Stimulated activated CD8-positive, alpha-beta memory T cell treated with anti-CD3 and anti-CD28 coated beads, Interleukin-4, amount 100 ng/mL, for 4 hours (primary cell): ENCODE results near the gene ENPP7.

Experiments
- DNase-seq, 2 donors: peaks; one replicate each; pipeline ENCODE4 v3.0.0-alpha.2; 2020; ENCODE audit warnings: low read depth in 2 of 2, low spot score in 1 of 2

ENPP7 gene

DNA sequence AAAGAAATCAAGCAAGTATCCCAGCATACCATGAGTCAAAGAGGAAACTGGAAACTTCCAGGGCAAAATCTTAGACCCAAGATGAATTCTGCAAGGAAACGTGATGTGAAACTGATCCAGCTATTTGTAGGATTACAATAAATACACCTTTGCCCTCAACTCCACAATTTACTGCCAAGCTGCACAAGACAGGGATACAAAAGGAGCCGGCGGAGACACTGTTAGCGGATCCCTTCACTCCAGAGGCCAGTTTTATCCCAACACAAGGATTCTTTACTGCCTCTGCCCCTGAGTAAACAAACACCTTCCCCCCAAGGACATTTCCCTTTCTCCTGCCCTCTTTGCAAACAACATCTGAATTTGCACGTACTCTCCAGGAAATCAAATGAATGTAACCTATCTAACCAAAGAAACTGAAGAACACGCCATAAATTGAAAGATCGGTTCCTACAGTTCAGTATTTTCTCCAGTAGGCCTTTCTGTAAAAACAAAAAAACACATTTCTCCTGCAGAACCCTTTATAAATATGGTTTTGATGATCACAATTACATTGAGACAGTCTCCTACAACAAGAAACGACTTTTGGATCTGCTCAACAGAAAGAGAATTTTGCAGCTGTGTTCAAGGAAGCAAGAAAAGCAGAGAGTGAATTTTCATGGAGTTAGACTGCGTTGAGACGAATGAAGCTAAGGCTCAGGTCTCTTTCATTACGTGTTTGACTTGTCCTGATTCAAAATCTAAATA lies 45.8 kb downstream of the ENPP7 start:
- DNase-seq, result no peak

DNA sequence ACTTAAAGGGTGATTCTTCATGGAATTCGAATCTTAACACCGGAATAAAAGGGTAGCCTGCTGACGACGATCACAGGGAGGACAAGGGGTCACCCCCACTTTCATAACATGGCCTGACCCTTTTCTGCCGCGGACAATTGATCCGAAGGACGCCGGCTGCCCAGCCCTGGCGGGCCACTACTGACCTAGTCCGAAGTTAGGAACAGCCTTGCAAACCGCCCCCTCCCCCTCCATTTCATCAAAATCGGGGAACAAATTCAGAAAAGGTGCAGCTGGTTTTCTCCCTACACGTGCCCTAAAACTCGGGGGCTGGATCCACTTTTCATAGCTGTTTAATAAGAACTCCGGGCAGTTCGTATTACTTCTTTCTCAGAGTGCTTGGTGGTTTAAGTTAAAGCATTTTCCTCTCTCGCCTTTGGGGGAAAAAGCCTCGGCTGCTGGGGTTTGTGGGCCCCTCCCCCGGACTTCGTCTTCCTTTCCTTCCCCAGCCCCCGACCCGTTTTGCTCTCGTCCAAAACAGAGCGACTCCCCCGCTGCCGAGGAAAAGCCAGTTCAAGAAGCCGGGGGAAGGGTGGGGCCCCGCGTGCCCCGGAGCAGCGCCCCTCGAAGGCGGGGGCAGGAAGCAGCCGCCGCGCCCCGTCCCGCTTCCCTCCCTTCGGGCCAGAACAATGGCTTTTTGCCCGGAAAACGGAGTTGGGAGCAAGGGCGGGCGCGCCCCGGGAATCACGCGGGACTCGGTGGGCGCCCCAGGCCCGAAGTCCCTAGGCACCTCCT lies 46.6 kb downstream of the ENPP7 start:
- no peak for DNase-seq

DNA sequence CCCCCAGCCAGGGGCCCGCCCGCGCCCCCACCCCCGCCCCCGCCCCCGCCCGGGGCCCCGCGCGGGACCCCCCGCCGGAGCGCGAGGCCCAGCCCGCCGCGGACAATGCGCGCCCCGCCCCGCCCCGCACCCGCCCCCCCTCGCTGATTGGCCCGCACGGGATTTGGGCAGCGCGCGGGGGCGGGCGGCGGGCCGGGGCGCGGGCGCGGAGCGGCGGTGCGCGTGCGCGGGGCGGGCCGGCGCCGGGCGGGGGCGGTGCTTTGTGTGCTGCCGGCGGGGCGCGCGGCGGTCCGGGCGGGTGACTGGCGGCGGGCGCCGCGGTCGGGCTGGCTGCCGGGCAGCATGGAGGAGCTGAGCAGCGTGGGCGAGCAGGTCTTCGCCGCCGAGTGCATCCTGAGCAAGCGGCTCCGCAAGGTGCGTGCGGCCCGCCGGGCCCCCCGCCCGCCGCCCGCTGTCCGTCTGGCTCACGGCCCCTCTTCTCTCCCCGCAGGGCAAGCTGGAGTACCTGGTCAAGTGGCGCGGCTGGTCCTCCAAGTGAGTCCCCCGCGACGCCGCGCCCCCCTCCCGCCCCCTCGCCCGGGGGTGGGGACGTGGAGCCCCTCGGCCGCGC lies 47.3 kb downstream of the ENPP7 start, which contains the start of gene CBX2:
Gene CBX2, plus strand, starts transcription at position 255 of the 610 bp plus-strand sequence. Its CDS starts 88 bp downstream, at position 343.
- DNase-seq, result peak; percentile 47 to 63

DNA sequence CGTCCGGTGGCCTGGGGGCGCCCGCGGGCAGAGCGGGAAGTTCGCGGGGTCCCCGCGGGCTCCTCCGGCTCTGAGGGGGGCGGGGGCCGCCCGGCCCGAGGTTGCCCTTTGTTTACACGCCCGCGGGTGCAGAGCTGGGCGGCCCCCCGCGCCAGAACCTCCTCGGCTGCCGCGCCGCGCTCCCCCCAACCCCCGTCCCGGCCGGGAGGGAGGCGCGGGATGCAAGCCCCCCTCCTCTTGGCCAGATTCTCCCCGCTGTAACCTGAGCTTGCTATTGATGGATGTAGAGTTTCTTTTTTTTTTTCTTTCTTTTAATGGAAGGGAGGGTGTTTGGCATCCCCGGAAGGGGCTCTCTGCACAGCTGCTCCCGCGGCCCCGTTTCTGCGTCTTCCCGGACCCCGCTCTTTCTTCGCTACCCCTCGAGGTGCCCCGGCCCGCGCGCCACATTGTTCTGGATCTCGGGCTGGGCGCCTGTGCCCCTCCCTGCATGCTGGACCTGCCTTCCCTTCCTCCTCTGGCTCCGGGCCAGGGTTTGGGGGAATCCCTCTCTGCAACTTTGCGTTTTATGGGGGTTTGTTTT lies 47.9 kb downstream of the ENPP7 start:
- DNase-seq, result no peak

- DNase-seq, result no peak
Observed at GRCh38 chr17:79779084-79779529, 48.4 kb downstream of the ENPP7 start.

- DNase-seq, result no peak
Observed at GRCh38 chr17:79779661-79780365, 49.1 kb downstream of the ENPP7 start.

- DNase-seq, result no peak
Observed at GRCh38 chr17:79781012-79781650, 50.4 kb downstream of the ENPP7 start.

GRCh38 chr17:79781736-79782575 lies 51.2 kb downstream of the ENPP7 start:
- no peak for DNase-seq

DNA sequence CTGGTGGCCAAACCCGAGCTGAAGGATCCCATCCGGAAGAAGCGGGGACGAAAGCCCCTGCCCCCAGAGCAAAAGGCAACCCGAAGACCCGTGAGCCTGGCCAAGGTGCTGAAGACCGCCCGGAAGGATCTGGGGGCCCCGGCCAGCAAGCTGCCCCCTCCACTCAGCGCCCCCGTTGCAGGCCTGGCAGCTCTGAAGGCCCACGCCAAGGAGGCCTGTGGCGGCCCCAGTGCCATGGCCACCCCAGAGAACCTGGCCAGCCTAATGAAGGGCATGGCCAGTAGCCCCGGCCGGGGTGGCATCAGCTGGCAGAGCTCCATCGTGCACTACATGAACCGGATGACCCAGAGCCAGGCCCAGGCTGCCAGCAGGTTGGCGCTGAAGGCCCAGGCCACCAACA lies 53.1 kb downstream of the ENPP7 start:
- DNase-seq, result no peak

DNA sequence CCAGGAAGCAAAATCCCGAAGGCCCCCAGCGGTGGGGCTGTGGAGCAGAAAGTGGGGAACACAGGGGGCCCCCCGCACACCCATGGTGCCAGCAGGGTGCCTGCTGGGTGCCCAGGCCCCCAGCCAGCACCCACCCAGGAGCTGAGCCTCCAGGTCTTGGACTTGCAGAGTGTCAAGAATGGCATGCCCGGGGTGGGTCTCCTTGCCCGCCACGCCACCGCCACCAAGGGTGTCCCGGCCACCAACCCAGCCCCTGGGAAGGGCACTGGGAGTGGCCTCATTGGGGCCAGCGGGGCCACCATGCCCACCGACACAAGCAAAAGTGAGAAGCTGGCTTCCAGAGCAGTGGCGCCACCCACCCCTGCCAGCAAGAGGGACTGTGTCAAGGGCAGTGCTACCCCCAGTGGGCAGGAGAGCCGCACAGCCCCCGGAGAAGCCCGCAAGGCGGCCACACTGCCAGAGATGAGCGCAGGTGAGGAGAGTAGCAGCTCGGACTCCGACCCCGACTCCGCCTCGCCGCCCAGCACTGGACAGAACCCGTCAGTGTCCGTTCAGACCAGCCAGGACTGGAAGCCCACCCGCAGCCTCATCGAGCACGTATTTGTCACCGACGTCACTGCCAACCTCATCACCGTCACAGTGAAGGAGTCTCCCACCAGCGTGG lies 53.7 kb downstream of the ENPP7 start:
- no peak for DNase-seq

GRCh38 chr17:79785017-79785899 lies 54.5 kb downstream of the ENPP7 start:
- no peak for DNase-seq

DNA sequence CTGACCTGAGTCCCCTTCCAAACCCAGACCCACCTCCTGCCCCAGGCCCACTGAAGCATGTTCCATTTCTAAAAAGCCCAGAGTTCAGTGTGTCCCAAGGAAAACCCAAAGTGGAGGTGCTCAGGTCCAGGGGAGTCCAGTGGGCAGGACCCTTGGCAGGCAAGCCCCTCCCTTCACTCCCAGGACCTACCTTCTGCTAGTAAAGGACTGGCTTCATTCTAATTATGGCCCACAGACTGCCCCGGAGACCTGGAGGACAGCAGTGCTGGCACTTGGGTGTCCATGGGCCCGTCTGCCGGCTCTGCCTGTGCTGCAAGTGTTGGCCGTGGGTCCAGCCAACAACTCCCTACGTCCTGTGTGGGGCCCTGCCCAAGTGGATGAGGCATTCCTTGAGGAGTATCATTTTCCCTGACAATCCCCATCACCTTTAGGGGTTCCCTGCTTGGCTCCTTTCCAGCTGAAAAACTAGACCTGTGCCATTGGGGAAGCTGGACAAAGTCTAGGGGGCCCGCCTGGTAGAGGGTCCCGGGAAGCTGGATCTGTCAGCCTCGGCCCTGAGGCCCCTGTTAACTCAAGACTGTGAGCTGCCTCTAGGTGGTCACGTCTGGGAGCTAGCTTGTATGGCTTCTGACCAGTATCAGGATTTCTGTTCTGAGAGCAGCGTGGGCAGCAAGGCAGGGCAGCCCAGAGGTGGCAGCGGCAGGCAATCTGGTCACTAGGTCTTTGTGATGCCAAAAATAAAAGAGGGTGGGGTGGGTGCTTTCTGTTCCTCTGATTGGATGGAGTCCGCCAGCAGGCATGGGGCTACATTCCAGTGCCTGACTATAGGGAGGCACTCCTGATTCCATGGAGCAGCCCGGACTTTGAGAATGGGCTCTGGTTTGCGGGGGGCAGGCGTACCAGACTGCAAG lies 55.4 kb downstream of the ENPP7 start:
- no peak for DNase-seq

DNA sequence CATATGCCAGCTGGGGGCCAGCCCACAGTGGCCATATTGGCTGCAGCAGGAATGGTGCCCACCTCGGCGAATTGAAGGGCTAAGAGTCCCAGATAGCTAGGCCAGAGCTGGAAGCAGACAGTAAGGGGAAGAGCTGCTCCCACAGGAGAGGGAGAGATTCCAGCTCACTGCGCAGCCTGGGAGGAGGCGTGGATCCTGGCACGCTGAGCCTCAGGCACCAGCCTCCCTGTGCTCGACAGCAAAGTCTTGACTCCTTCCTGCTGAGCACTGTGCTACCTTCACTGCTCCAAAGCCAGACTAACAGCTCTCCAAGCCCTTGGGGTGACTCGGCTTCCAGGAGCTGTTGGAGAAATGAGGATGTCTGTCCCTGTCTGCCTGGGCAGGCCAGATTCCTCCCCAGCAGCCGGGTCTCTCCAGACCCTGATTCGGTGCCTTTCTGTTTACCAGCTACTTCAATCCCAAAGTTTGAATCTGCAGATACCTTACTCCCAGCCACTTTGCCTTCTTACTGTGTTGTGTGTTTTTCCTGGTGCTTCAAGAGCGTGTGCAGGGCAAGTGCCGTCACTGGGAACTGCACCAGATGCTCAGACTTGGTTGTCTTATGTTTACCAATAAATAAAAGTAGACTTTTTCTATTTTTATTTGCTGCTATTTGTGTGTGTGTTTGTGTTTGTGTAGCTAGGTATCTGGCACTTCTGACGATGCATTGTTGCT lies 56.3 kb downstream of the ENPP7 start:
- DNase-seq, result no peak

GRCh38 chr17:79788455-79788854 lies 57.7 kb downstream of the ENPP7 start:
- DNase-seq, result no peak

GRCh38 chr17:79788989-79789942 lies 58.5 kb downstream of the ENPP7 start:
- no peak for DNase-seq
